Neural cell (in vitro differentiated cells): Measurements from ENCODE around the gene ADAMTS14. TPM values are rescaled to one million over a fixed set of nuclear protein-coding genes. Genes with fewer than 3 reads are reported as not detected.

Source experiments
- H2AFZ ChIP-seq: fragments of 200-600, 300-800 bp; sonication (generic), shearing (Covaris generic); 2 replicates; pipeline ENCODE4 v1.6.0; 2014; ENCODE audit warnings: low read depth, mild to moderate bottlenecking, antibody characterized with exemption, low read length, moderate library complexity
- H3F3A ChIP-seq: fragments of 200-600 bp; shearing (Covaris generic); 2 replicates; pipeline ENCODE4 v1.6.1; 2016; ENCODE audit warnings: mild to moderate bottlenecking, moderate library complexity, mixed read lengths, antibody characterized with exemption, low read length; ENCODE audit not compliant: insufficient read depth, poor library complexity, severe bottlenecking
- H3K27ac ChIP-seq: fragments of 200-600, 300-800 bp; sonication (generic), shearing (Covaris generic); 2 replicates; pipeline ENCODE4 v1.5.1; 2014; ENCODE audit warnings: mild to moderate bottlenecking, low read length, moderate library complexity
- H3K27me3 ChIP-seq: fragments of 300-800, 200-600 bp; sonication (generic), shearing (Covaris generic); 2 replicates; pipeline ENCODE4 v1.6.0; 2014; ENCODE audit warnings: mild to moderate bottlenecking, low read depth, low read length, moderate library complexity; ENCODE audit not compliant: insufficient read depth
- H3K36me3 ChIP-seq: fragments of 300-800, 200-600 bp; sonication (generic), shearing (Covaris generic); 2 replicates; pipeline ENCODE4 v1.5.1; 2014; ENCODE audit warnings: mild to moderate bottlenecking, antibody characterized with exemption, low read length, moderate library complexity; ENCODE audit not compliant: insufficient read depth
- H3K4me2 ChIP-seq: fragments of 300-800, 200-600 bp; sonication (generic), shearing (Covaris generic); 2 replicates; pipeline ENCODE4 v1.6.0; 2014; ENCODE audit warnings: mild to moderate bottlenecking, low read length
- H3K4me3 ChIP-seq: fragments of 300-800, 200-600 bp; sonication (generic), shearing (Covaris generic); 2 replicates; pipeline ENCODE4 v1.5.1; 2014; ENCODE audit warnings: mild to moderate bottlenecking, low read length, moderate library complexity
- H3K79me2 ChIP-seq: fragments of 200-600 bp; shearing (Covaris generic); replicated peaks from 2 replicates; pipeline ENCODE4 v1.6.0; 2014; ENCODE audit warnings: mild to moderate bottlenecking, low read length, moderate library complexity; ENCODE audit not compliant: insufficient read depth
- H3K9ac ChIP-seq: fragments of 300-800, 200-600 bp; sonication (generic), shearing (Covaris generic); 2 replicates; pipeline ENCODE4 v1.6.1; 2016; ENCODE audit warnings: mild to moderate bottlenecking, low read length, mixed read lengths
- H3K9me2 ChIP-seq: fragments of 200-600 bp; shearing (Covaris generic); 2 replicates; pipeline ENCODE4 v1.6.1; 2016; ENCODE audit warnings: mild to moderate bottlenecking, low read length, mixed read lengths; ENCODE audit not compliant: insufficient read depth
- H3K9me3 ChIP-seq: fragments of 200-600, 300-800 bp; sonication (generic), shearing (Covaris generic); 2 replicates; pipeline ENCODE4 v1.6.1; 2016; ENCODE audit warnings: mild to moderate bottlenecking, mixed run types, low read length, moderate library complexity, mixed read lengths
- H4K20me1 ChIP-seq: fragments of 200-600 bp; shearing (Covaris generic); 2 replicates; pipeline ENCODE4 v1.6.1; 2016; ENCODE audit warnings: mild to moderate bottlenecking, mixed run types; ENCODE audit not compliant: insufficient read depth
- EP300 ChIP-seq: fragments of 450-650 bp; conservative IDR thresholded peaks from 2 replicates; pipeline ENCODE4 v1.6.1; 2014; ENCODE audit warnings: antibody characterized with exemption, mild to moderate bottlenecking, moderate library complexity; ENCODE audit not compliant: poor library complexity, severe bottlenecking
- EZH2 ChIP-seq: fragments of 200-600, 300-800 bp; shearing (Covaris generic), sonication (generic); IDR thresholded peaks from 2 replicates; pipeline ENCODE4 v1.6.1; 2014; ENCODE audit warnings: antibody characterized with exemption, low read length, borderline replicate concordance, mild to moderate bottlenecking; ENCODE audit not compliant: insufficient read depth, poor library complexity, severe bottlenecking
- MXI1 ChIP-seq: fragments of 450-650 bp; conservative IDR thresholded peaks from 2 replicates; pipeline ENCODE4 v1.6.1; 2014; ENCODE audit warnings: antibody characterized with exemption, mild to moderate bottlenecking; ENCODE audit not compliant: poor library complexity, severe bottlenecking
- POLR2AphosphoS5 ChIP-seq: IDR thresholded peaks from 2 replicates; pipeline ENCODE4 v1.6.1; 2012
- RAD21 ChIP-seq: fragments of 450-650 bp; conservative IDR thresholded peaks from 2 replicates; pipeline ENCODE4 v1.6.1; 2014; ENCODE audit warnings: antibody characterized with exemption, mild to moderate bottlenecking, moderate library complexity
- SMC3 ChIP-seq: fragments of 450-650 bp; conservative IDR thresholded peaks from 2 replicates; pipeline ENCODE4 v1.6.1; 2014; ENCODE audit warnings: antibody characterized with exemption, mild to moderate bottlenecking, moderate library complexity; ENCODE audit not compliant: poor library complexity
- TAF1 ChIP-seq: IDR thresholded peaks from 2 replicates; pipeline ENCODE4 v1.6.1; 2012; ENCODE audit warnings: low read depth
- polyA plus RNA-seq: library from polyadenylated mRNA; depleted of rRNA; stranded (reverse); fragments of >200 nt; gene quantifications from 2 replicates; pipeline ENCODE4 v1.2.3, GENCODE V29; 2014
- TF ChIP-seq, protein P1 (sequence below): fragments of 450-650 bp; IDR thresholded peaks from 2 replicates; pipeline ENCODE4 v1.5.1; 2014; ENCODE audit warnings: antibody characterized with exemption, mild to moderate bottlenecking, moderate library complexity; ENCODE audit not compliant: poor library complexity, severe bottlenecking
- TF ChIP-seq, protein P2 (sequence below): IDR thresholded peaks from 2 replicates; pipeline ENCODE4 v1.6.1; 2012; ENCODE audit warnings: borderline replicate concordance

Gene ADAMTS14
- polyA plus RNA-seq, 1 donor from 2014 or later: 0.04 TPM

DNA sequence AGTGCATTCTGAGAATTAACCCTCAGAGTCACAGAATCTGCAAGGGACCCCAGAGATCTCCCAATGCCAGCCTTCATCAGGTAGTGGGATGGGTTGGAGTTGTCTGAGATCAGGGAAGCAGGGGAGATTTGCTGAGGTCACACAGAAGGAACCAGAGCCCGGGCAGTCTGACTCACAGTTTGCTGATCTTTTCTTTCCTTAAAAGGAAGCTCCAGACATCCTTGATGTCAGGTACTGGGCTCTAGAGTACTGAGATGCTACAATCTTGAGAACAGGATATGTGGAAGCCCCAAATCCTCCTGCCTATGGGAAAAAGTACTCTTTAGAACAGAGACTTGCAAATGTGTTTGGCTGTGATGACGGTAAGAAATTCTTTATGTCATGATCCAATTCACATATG, 112.2 kb downstream of the ADAMTS14 start:
- Histone ChIP-seq H3K9ac (no peak overlapping the region), H3F3A (no peaks in the 10 kb centered on the region), H3K27ac (no peak overlapping the region), H3K27me3 (no peaks in the 10 kb centered on the region), H3K79me2 (no peaks in the 10 kb centered on the region), H3K9me3 (no peaks in the 10 kb centered on the region), H2AFZ (no peak overlapping the region), H3K4me2 (no peak overlapping the region), H3K9me2 (no peaks in the 10 kb centered on the region), H3K4me3 (no peak overlapping the region), H4K20me1 (no peaks in the 10 kb centered on the region), H3K36me3 (no peaks in the 10 kb centered on the region)
- TF ChIP-seq, protein P1, sequence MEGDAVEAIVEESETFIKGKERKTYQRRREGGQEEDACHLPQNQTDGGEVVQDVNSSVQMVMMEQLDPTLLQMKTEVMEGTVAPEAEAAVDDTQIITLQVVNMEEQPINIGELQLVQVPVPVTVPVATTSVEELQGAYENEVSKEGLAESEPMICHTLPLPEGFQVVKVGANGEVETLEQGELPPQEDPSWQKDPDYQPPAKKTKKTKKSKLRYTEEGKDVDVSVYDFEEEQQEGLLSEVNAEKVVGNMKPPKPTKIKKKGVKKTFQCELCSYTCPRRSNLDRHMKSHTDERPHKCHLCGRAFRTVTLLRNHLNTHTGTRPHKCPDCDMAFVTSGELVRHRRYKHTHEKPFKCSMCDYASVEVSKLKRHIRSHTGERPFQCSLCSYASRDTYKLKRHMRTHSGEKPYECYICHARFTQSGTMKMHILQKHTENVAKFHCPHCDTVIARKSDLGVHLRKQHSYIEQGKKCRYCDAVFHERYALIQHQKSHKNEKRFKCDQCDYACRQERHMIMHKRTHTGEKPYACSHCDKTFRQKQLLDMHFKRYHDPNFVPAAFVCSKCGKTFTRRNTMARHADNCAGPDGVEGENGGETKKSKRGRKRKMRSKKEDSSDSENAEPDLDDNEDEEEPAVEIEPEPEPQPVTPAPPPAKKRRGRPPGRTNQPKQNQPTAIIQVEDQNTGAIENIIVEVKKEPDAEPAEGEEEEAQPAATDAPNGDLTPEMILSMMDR: no peak
- no peak for TF ChIP-seq TAF1
- no peak for TF ChIP-seq RAD21
- no peak for TF ChIP-seq SMC3
- TF ChIP-seq MXI1: no peak
- no peak for TF ChIP-seq POLR2AphosphoS5
- TF ChIP-seq EZH2: no peak
- no peak for TF ChIP-seq EP300
- TF ChIP-seq, protein P2, sequence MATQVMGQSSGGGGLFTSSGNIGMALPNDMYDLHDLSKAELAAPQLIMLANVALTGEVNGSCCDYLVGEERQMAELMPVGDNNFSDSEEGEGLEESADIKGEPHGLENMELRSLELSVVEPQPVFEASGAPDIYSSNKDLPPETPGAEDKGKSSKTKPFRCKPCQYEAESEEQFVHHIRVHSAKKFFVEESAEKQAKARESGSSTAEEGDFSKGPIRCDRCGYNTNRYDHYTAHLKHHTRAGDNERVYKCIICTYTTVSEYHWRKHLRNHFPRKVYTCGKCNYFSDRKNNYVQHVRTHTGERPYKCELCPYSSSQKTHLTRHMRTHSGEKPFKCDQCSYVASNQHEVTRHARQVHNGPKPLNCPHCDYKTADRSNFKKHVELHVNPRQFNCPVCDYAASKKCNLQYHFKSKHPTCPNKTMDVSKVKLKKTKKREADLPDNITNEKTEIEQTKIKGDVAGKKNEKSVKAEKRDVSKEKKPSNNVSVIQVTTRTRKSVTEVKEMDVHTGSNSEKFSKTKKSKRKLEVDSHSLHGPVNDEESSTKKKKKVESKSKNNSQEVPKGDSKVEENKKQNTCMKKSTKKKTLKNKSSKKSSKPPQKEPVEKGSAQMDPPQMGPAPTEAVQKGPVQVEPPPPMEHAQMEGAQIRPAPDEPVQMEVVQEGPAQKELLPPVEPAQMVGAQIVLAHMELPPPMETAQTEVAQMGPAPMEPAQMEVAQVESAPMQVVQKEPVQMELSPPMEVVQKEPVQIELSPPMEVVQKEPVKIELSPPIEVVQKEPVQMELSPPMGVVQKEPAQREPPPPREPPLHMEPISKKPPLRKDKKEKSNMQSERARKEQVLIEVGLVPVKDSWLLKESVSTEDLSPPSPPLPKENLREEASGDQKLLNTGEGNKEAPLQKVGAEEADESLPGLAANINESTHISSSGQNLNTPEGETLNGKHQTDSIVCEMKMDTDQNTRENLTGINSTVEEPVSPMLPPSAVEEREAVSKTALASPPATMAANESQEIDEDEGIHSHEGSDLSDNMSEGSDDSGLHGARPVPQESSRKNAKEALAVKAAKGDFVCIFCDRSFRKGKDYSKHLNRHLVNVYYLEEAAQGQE: no peak

DNA sequence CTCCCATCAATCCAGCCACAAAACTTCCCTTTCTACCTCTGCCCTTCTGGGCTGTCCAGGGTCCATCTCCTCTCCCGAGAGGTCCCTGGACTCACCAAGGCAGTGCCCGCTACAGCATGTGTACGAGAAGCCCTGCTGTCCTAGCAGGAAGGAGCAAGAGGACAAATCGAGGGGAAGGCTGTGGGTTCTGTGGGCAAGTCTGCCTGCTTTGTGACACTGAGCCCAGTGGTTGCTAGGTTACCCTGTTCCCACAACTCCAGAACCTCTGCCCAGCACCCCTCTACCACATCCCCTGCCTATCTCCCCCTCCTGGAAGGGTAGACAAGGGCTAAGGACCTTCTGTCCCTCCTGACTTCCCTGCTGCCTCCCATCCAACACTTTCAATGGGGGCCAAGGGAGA, 112.9 kb downstream of the ADAMTS14 start, which contains the start of gene TBATA:
TBATA (minus strand) TSS at position 188 of the 400 bp plus-strand sequence. CDS start 1,998 bp downstream, outside the sequence.
- no peaks in the 10 kb centered on the region for H3K9me2 ChIP-seq
- no peak within 1 kb of the TSS for H3K27ac ChIP-seq
- no peak within 1 kb of the TSS for H3K9ac ChIP-seq
- H3F3A ChIP-seq: no peaks in the 10 kb centered on the region
- no peak within 1 kb of the TSS for H2AFZ ChIP-seq
- H3K36me3 ChIP-seq: no peaks in the 10 kb centered on the region
- H3K9me3 ChIP-seq: no peaks in the 10 kb centered on the region
- H3K4me2 ChIP-seq: no peak within 1 kb of the TSS
- H4K20me1 ChIP-seq: no peaks in the 10 kb centered on the region
- H3K79me2 ChIP-seq: no peaks in the 10 kb centered on the region
- no peaks in the 10 kb centered on the region for H3K27me3 ChIP-seq
- no peak within 1 kb of the TSS for H3K4me3 ChIP-seq
- no peak for TF ChIP-seq EP300
- TF ChIP-seq SMC3: no peak
- TF ChIP-seq EZH2: no peak
- TF ChIP-seq POLR2AphosphoS5: no peak
- TF ChIP-seq, protein P1: no peak
